ENCODE results near the gene ATP5IF1. TPM values are rescaled to one million over a fixed set of nuclear protein-coding genes. Genes with fewer than 3 reads are reported as not detected.

ATP5IF1 gene
- total and polyA plus RNA-seq, 9 of the 15 experiments (the other 6 are each of a cell fraction or from before 2014, with no cell fraction given): 292 to 1,422 (median 388) TPM

- TF ChIP-seq, protein P1, sequence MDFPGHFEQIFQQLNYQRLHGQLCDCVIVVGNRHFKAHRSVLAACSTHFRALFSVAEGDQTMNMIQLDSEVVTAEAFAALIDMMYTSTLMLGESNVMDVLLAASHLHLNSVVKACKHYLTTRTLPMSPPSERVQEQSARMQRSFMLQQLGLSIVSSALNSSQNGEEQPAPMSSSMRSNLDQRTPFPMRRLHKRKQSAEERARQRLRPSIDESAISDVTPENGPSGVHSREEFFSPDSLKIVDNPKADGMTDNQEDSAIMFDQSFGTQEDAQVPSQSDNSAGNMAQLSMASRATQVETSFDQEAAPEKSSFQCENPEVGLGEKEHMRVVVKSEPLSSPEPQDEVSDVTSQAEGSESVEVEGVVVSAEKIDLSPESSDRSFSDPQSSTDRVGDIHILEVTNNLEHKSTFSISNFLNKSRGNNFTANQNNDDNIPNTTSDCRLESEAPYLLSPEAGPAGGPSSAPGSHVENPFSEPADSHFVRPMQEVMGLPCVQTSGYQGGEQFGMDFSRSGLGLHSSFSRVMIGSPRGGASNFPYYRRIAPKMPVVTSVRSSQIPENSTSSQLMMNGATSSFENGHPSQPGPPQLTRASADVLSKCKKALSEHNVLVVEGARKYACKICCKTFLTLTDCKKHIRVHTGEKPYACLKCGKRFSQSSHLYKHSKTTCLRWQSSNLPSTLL (IDR thresholded peaks at IDR 0.05): no peak
- TF ChIP-seq SMARCB1 (IDR thresholded peaks at IDR 0.05; ENCODE audit: insufficient read length, low read depth): peak; percentile 49
- TF ChIP-seq HNRNPL (IDR thresholded peaks at IDR 0.05; ENCODE audit: low read depth, low read length): no peak
- TF ChIP-seq FOXM1 (IDR thresholded peaks at IDR 0.05; ENCODE audit: low read depth): peak; percentile 23; the same call in 1 of the 2 replicates
- peak; percentile 46; the same call in 1 of the 2 replicates for TF ChIP-seq FOXM1 (CRISPR knock-in tag; IDR thresholded peaks at IDR 0.05; ENCODE audit: low read depth)
- TF ChIP-seq HDAC2 (IDR thresholded peaks at IDR 0.05): 0 out of 2 replicates have a peak, but pooled peaks have one; percentile 6
- TF ChIP-seq EGR1 (conservative IDR thresholded peaks at IDR 0.05): no peak
- TF ChIP-seq SMARCA4 (IDR thresholded peaks at IDR 0.05): no peak
- TF ChIP-seq CEBPB (tag; IDR thresholded peaks at IDR 0.05): no peak
- no peak for TF ChIP-seq OTX1 (CRISPR knock-in tag; IDR thresholded peaks at IDR 0.05)
- peak; percentile 48 for TF ChIP-seq MAX (CRISPR knock-in tag; IDR thresholded peaks at IDR 0.05)
- TF ChIP-seq RBM39 (optimal IDR thresholded peaks at IDR 0.05; ENCODE audit: low read depth, low read length): no peak
- TF ChIP-seq HIVEP1 (CRISPR knock-in tag; IDR thresholded peaks at IDR 0.05): no peak
- TF ChIP-seq AFF1 (IDR thresholded peaks at IDR 0.05; ENCODE audit: low read depth in 1 of 2, partially characterized antibody in 2 of 2): peak; percentile 15 to 79
- peak; percentile 81; the same call in 1 of the 2 replicates for TF ChIP-seq NR1H2 (CRISPR knock-in tag; IDR thresholded peaks at IDR 0.05)
- TF ChIP-seq GTF2E2 (tag; IDR thresholded peaks at IDR 0.05): no peak
- TF ChIP-seq IRF1 (CRISPR knock-in tag; IDR thresholded peaks at IDR 0.05; ENCODE audit: borderline replicate concordance): no peak
- TF ChIP-seq ZSCAN29 (IDR thresholded peaks at IDR 0.05): 0 out of 2 replicates have a peak, but pooled peaks have one; percentile 52
- TF ChIP-seq CREB3 (tag; conservative IDR thresholded peaks at IDR 0.05; ENCODE audit: low read depth): no peak
- TF ChIP-seq TCF7 (IDR thresholded peaks at IDR 0.05; ENCODE audit: borderline replicate concordance): no peak
Observed at GRCh38 chr1:28235755-28236655, at the start of gene ATP5IF1 (continued).

All from K562 (cell line).